HG02870 (cell line): ENCODE data around the gene GABRD.

Experiments
- ATAC-seq: cut with Tn5 transposase; IDR thresholded peaks from one replicate; pipeline ENCODE4 v1.9.1; 2021; ENCODE audit warnings: mild to moderate bottlenecking, moderate library complexity; ENCODE audit not compliant: unreplicated experiment

Gene GABRD

GRCh38 chr1:2072891-2073290 is 53.7 kb downstream of the GABRD start:
- ATAC-seq: no peak

GRCh38 chr1:2073382-2074230 is 54.5 kb downstream of the GABRD start:
- no peak for ATAC-seq

- no peak for ATAC-seq
These were observed 55.3 kb downstream of the GABRD start for GRCh38 chr1:2074396-2074795.

GRCh38 chr1:2074944-2075740 is 56.0 kb downstream of the GABRD start:
- no peak for ATAC-seq

GRCh38 chr1:2076826-2077225 is 57.7 kb downstream of the GABRD start:
- ATAC-seq: no peak

GRCh38 chr1:2078170-2078569 is 59.0 kb downstream of the GABRD start:
- ATAC-seq: no peak

- ATAC-seq: no peak
These were observed 60.4 kb downstream of the GABRD start for GRCh38 chr1:2079396-2080085.

GRCh38 chr1:2080140-2080539 is 61.0 kb downstream of the GABRD start:
- ATAC-seq: no peak
